GM18868 (cell line): ENCODE data around the gene PDE4A.
"Not testable (repeated sequence)": the region's sequence is repeated elsewhere in the genome, so short reads cannot be mapped to it uniquely, and the experiment has no call there.

Experiments
- ATAC-seq: cut with Tn5 transposase; IDR thresholded peaks from one replicate; pipeline ENCODE4 v1.9.1; 2021; ENCODE audit warnings: mild to moderate bottlenecking, moderate library complexity; ENCODE audit not compliant: unreplicated experiment

The PDE4A gene

DNA sequence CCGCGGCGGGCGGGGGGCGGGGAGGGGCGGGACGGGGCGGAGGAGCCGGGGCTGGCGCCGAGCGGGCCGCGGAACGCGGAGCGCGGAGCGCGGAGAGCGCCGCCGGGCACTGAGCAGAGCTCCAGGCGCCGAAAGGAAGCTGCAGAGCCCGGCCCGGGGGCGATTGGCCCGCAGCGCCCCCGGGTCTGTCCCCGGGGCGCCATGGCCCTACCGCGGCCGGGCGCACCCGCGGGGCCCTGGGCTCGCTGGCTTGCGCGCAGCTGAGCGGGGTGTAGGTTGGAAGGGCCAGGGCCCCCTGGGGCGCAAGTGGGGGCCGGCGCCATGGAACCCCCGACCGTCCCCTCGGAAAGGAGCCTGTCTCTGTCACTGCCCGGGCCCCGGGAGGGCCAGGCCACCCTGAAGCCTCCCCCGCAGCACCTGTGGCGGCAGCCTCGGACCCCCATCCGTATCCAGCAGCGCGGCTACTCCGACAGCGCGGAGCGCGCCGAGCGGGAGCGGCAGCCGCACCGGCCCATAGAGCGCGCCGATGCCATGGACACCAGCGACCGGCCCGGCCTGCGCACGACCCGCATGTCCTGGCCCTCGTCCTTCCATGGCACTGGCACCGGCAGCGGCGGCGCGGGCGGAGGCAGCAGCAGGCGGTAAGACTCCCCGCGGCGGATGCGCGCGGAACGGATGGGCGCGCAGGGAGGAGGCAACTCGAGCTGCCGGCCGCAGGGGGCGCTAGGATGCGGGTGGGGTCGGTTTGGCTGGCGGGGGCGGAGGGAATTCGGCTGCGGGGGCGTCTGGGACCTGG, at the start of gene PDE4A:
TSS of gene PDE4A (plus strand) at position 95 of the 796 bp plus-strand sequence. CDS start at position 322, 227 bp downstream.
- ATAC-seq, result no peak

GRCh38 chr19:10372690-10373089, 47.6 kb upstream of the PDE4A start:
- ATAC-seq, result no peak

GRCh38 chr19:10374931-10375330, 45.4 kb upstream of the PDE4A start:
- ATAC-seq, result no peak

DNA sequence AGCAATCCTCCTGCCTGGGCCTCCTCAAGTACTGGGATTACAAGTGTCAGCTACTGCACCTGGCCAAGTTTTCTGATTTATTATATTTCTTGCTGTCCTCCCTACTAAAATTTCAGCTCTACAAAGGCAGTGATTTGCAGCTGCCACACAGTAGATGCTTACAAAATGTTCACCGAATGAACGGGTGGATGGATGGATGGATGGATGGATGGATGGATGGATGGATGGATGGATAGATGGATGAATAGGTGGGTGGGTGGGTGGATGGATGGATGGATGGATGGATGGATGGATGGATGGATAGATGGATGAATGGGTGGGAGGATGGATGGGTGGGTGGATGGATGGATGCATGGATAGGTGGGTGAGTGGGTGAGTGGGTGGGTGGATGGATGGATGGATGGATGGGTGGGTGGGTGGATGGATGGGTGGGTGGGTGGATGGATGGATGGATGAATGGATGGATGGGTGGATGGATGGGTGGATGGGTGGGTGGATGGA, 43.1 kb upstream of the PDE4A start:
- ATAC-seq, result not testable (repeated sequence)

- no peak for ATAC-seq
Observed at GRCh38 chr19:10378124-10378523, 42.2 kb upstream of the PDE4A start.

- ATAC-seq, result no peak
Observed at GRCh38 chr19:10379880-10380312, 40.4 kb upstream of the PDE4A start.

GRCh38 chr19:10380313-10381102, 39.8 kb upstream of the PDE4A start, which contains the start of gene TYK2:
Gene TYK2, minus strand, starts transcription at chr19:10380572. Its CDS starts 2,166 bp downstream, at chr19:10378406.
- ATAC-seq, result peak; percentile 94

- ATAC-seq, result not testable (repeated sequence)
Observed at GRCh38 chr19:10383223-10383499, 37.2 kb upstream of the PDE4A start.

- no peak for ATAC-seq
Observed at GRCh38 chr19:10384580-10384979, 35.8 kb upstream of the PDE4A start.

GRCh38 chr19:10388957-10389356, 31.4 kb upstream of the PDE4A start:
- ATAC-seq, result no peak

GRCh38 chr19:10389863-10390262, 30.5 kb upstream of the PDE4A start:
- no peak for ATAC-seq

DNA sequence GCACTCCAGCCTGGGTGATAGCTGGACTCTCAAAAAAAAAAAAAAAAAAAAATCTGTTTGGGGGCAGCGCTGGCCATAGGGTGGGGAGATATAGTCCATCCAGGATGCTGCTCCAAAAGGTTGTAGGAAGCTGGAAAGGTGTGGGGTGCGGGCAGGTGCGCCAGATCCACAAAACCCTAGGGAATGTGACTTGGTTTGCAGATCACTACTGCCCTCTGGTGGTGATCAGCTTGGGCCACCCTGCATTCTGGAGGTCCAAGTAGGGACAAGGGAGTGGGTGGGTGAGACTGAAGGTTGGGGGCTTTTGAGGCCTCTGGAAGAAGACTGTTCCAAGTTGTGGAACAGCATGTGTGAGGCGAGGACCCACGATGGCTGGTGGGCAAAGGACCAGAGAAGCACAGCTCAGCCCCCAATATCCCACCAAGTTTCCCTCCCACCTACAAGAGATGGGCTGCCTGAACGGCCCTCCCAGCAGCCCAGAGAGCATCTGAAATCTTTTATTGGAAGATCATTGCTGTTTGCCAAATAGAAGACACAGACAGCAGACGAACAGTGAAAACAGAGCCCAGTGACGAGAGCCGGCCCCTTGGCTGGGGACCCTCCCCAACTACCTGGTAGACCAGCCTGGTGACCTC, 29.6 kb upstream of the PDE4A start:
- no peak for ATAC-seq

DNA sequence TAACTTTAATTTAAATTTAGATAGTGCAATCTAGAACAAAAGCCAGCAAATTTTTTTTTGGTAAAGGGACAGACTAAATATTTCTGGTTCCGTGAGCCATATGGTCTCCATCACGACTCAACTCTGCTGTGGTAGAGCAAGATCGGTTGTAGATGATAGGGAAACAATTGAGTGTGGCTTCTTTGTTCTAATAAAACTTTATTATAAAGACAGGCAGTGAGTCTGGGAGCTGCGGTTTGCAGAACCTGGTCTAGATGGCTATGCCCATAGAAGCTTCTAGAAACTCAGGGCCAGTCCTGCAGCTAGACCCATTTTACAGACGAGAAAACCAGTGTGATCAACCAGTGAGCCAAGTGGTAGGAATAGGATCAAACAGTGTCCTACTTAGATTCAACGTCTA, 28.2 kb upstream of the PDE4A start:
- ATAC-seq, result no peak

DNA sequence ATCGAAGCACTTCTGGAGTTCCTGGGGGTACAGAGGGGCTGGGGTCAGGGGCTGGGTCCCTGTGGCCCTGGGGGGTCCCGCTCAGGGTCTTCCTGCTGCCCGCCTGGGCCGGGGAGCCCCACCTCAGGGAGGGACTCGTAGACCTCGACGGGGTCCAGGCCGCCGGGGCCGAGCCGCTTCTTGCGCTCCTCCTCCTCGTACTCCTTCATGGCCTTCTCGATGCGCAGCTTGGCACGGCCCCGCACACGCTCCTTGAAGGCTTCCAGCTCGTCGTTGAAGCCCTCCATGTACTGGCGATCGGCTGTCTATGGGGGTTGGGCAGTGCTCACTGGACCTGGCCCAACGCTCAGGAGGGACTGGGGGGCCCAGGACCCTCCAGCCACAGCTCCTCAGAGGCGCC, 27.2 kb upstream of the PDE4A start:
- ATAC-seq, result no peak

- no peak for ATAC-seq
Observed at GRCh38 chr19:10395003-10395402, 25.3 kb upstream of the PDE4A start.

DNA sequence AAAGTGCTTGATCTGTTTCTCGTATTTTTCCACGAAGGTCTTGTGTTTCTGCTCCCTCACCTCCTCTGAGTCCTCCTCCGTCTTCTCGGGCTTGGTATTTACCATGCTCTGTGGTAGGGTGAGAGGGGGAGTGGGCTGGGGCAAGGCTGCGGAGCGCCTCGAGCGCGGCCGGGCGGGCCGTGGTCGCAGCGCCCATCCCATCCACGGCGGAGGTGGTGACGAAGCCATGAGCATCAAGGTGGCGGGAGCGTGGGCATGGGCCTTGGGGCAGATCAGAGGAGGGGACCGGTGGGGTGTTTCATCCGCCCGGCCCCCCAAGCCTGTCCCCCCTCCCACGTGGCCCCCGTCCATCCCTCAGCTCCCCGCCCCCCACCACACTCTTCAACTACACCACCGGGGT, 24.9 kb upstream of the PDE4A start:
- no peak for ATAC-seq

- ATAC-seq, result no peak
Observed at GRCh38 chr19:10395917-10396316, 24.4 kb upstream of the PDE4A start.

DNA sequence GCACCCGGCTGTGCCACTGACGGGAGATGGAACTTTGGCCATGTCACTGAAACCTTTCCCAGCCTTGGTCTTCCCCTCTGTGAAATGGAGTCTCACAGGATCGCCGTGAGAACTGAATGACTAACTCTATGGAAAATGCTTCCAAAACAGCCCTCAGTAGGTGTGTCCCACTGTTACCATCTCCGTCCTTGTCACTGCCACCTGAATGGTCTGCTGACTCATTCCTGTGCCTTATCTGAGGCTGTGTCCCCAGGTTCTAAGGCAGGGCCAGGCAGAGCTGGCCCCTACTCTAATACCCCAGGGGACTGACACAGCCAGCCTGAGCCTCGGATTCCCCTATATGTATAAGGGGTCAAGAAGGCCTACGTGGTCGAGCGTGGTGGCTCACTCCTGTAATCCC, 21.5 kb upstream of the PDE4A start:
- ATAC-seq, result no peak

DNA sequence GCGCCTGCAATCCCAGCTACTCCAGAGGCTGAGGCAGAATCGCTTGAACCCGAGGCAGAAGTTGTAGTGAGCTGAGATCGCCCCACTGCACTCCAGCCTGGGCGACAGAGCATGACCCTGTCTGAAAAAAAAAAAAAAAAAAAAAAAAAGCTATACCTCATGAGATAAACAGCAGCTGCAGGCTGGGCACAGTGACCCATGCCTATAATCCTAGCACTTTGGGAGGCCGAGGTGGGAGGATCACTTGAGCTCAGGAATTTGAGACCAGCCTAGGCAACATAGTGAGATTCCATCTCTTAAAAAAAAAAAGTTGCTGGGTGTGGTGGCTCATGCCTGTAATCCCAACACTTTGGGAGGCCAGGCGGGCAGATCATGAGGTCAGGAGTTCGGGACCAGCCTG, 21.0 kb upstream of the PDE4A start:
- ATAC-seq, result not testable (repeated sequence)

DNA sequence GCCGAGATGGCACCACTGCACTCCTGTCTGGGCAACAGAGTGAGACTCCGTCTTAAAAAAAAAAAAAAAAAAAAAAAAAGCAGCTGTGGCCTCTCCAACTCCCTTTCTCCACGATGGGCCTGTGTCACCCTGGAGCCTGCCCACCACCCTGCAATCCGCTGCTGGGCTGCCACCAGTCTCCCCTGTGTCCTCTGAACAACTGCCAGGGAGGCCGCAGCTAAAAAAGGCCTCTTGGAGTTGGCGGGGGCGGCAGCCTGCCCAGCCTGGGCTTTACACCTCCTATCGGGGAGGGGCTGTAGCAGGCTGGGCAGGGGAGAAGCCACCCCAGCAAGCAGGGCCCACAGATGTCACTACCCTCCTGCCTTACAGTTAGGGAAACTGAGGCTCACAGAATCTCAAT, 20.5 kb upstream of the PDE4A start:
- ATAC-seq, result no peak

- no peak for ATAC-seq
Observed at GRCh38 chr19:10402441-10403038, 17.8 kb upstream of the PDE4A start.
